CD8-positive, alpha-beta memory T cell (primary cell): ENCODE results near the gene PSTPIP1. TPM values are rescaled to one million over a fixed set of nuclear protein-coding genes. Genes with fewer than 3 reads are reported as not detected.

Experiments used
- CTCF ChIA-PET: fragments of 350-600 bp; sonication (Branson Sonifier 250); formaldehyde crosslinking; loops from one replicate; lab custom pipeline; 2021; ENCODE audit warnings: antibody characterized with exemption; lab: Charles Lee
- POLR2A ChIA-PET: fragments of 350-600 bp; sonication (Branson Sonifier 250); formaldehyde crosslinking; loops from one replicate; lab custom pipeline; 2021; ENCODE audit warnings: antibody characterized with exemption; lab: Charles Lee
- DNase-seq, 5 donors: peaks; one replicate each; pipeline versions ENCODE4 v3.0.0 to v3.0.0-alpha.2; 2020 to 2022; ENCODE audit warnings: mixed read lengths in 1 of 5
- H3K27ac ChIP-seq: one replicate; pipeline ENCODE4 v1.7.0; 2013; ENCODE audit warnings: low read depth, mild to moderate bottlenecking, low read length, moderate library complexity
- H3K27me3 ChIP-seq: 2 replicates; pipeline ENCODE4 v1.7.0; 2013; ENCODE audit warnings: low read length, mild to moderate bottlenecking; ENCODE audit not compliant: insufficient read depth, poor library complexity, severe bottlenecking
- H3K36me3 ChIP-seq: 2 replicates; pipeline ENCODE4 v1.7.0; 2013; ENCODE audit warnings: mild to moderate bottlenecking, low read length, moderate library complexity; ENCODE audit not compliant: insufficient read depth
- H3K4me1 ChIP-seq: 2 replicates; pipeline ENCODE4 v1.7.0; 2013; ENCODE audit warnings: mild to moderate bottlenecking, low read length, moderate library complexity; ENCODE audit not compliant: insufficient read depth
- H3K4me3 ChIP-seq: 2 replicates; pipeline ENCODE4 v1.7.0; 2013; ENCODE audit warnings: mild to moderate bottlenecking, low read length
- H3K9me3 ChIP-seq: 2 replicates; pipeline ENCODE4 v1.7.0; 2013; ENCODE audit warnings: mild to moderate bottlenecking, low read length
- H3K27ac Mint-ChIP-seq, 8 donors: one replicate each; pipeline ENCODE4 v1.8.0; 2020 to 2021; ENCODE audit warnings: mixed read lengths in 8 of 8, mild to moderate bottlenecking in 6 of 8, inconsistent platforms in 3 of 8, moderate library complexity in 3 of 8
- H3K27me3 Mint-ChIP-seq, 2 donors: one replicate each; pipeline ENCODE4 v1.8.0; 2020 to 2021; ENCODE audit warnings: mixed read lengths in 2 of 2, mild to moderate bottlenecking in 1 of 2, moderate library complexity in 1 of 2
- H3K36me3 Mint-ChIP-seq, 3 donors: one replicate each; pipeline ENCODE4 v1.8.0; 2020 to 2021; ENCODE audit warnings: mixed read lengths in 3 of 3, inconsistent platforms in 1 of 3, mild to moderate bottlenecking in 1 of 3
- H3K4me1 Mint-ChIP-seq, 3 donors: one replicate each; pipeline ENCODE4 v1.8.0; 2020 to 2021; ENCODE audit warnings: mixed read lengths in 3 of 3, inconsistent platforms in 1 of 3, mild to moderate bottlenecking in 1 of 3
- H3K4me3 Mint-ChIP-seq, 7 donors: one replicate each; pipeline ENCODE4 v1.8.0; 2020 to 2021; ENCODE audit warnings: mixed read lengths in 7 of 7, mild to moderate bottlenecking in 6 of 7, moderate library complexity in 4 of 7, inconsistent platforms in 2 of 7
- H3K9me3 Mint-ChIP-seq, 5 donors: one replicate each; pipeline ENCODE4 v1.8.0; 2020 to 2022; ENCODE audit warnings: mixed read lengths in 5 of 5, mild to moderate bottlenecking in 3 of 5, moderate library complexity in 2 of 5, inconsistent platforms in 1 of 5
- polyA plus RNA-seq: library from polyadenylated mRNA; unstranded; fragments of 300-500 nt; fragmentation: Illumina TruSeq; gene quantifications from one replicate; pipeline ENCODE4 v1.2.3, GENCODE V29; 2021
- total RNA-seq, 2 experiments: library from RNA; stranded (reverse); gene quantifications; one replicate each; pipeline ENCODE4 v1.2.3, GENCODE V29; 2021

The PSTPIP1 gene
- total and polyA plus RNA-seq, 3 experiments from 2014 or later, result 83.1 to 127 (median 123) TPM

- ChIA-PET POLR2A (no interaction called here), CTCF (interaction anchor here (0.7 to 7.5 kb wide), 30 partner anchors 11 to 573 kb away, joined by 3 to 78 read pairs (median 6); partner anchors contain the start of gene PSTPIP1)
- Mint-ChIP-seq H3K27ac (peak overlapping the region in 3 of 8 donors; percentile 10 to 61 (median 37)), H3K9me3 (no peaks in the 10 kb centered on the region), H3K4me3 (no peak overlapping the region), H3K4me1 (peaks cover 11 to 22% (median 16%) of the 10 kb centered on the region in 3 donors), H3K27me3 (peaks cover 0 to 3% of the 10 kb centered on the region in 2 donors), H3K36me3 (peaks cover 0 to under 1% (median 0%) of the 10 kb centered on the region in 3 donors)
- no peaks in the 10 kb centered on the region for H3K36me3 ChIP-seq
- H3K4me3 ChIP-seq, result no peak overlapping the region
- peak; percentile 40 to 83 (median 58) for DNase-seq
- H3K27ac ChIP-seq, result no peak overlapping the region
- H3K27me3 ChIP-seq, result no peaks in the 10 kb centered on the region
- H3K4me1 ChIP-seq, result peaks cover 4% of the 10 kb centered on the region
- H3K9me3 ChIP-seq, result no peaks in the 10 kb centered on the region
These were observed 21.6 kb upstream of the PSTPIP1 start for GRCh38 chr15:76973362-76973743.

GRCh38 chr15:76973906-76974305 is 21.0 kb upstream of the PSTPIP1 start:
- peak overlapping the region in 4 of 8 donors; percentile 10 to 61 (median 48) for H3K27ac Mint-ChIP-seq
- ChIA-PET CTCF (interaction anchor here (0.7 to 7.5 kb wide), 31 partner anchors 13 to 569 kb away, joined by 3 to 78 read pairs (median 6); partner anchors contain the start of gene PSTPIP1), POLR2A (no interaction called here)
- peaks cover 0 to 2% (median 0%) of the 10 kb centered on the region in 5 donors for H3K9me3 Mint-ChIP-seq
- Histone ChIP-seq H3K36me3 (no peaks in the 10 kb centered on the region), H3K27ac (no peak overlapping the region), H3K9me3 (no peaks in the 10 kb centered on the region), H3K4me3 (no peak overlapping the region), H3K27me3 (no peaks in the 10 kb centered on the region), H3K4me1 (peaks cover 4% of the 10 kb centered on the region)
- peaks cover 0 to 4% (median 0%) of the 10 kb centered on the region in 3 donors for H3K36me3 Mint-ChIP-seq
- no peak for DNase-seq
- peaks cover 11 to 22% (median 16%) of the 10 kb centered on the region in 3 donors for H3K4me1 Mint-ChIP-seq
- H3K27me3 Mint-ChIP-seq, result peaks cover 0 to 3% of the 10 kb centered on the region in 2 donors
- no peak overlapping the region for H3K4me3 Mint-ChIP-seq

GRCh38 chr15:76974456-76975036 is 20.4 kb upstream of the PSTPIP1 start:
- Histone ChIP-seq H3K27ac (no peak overlapping the region), H3K27me3 (no peaks in the 10 kb centered on the region), H3K9me3 (no peaks in the 10 kb centered on the region), H3K4me1 (peaks cover 4% of the 10 kb centered on the region), H3K36me3 (no peaks in the 10 kb centered on the region), H3K4me3 (no peak overlapping the region)
- H3K27me3 Mint-ChIP-seq, result peaks cover 0 to 3% of the 10 kb centered on the region in 2 donors
- H3K4me3 Mint-ChIP-seq, result no peak overlapping the region
- peaks cover 0 to 2% (median 0%) of the 10 kb centered on the region in 5 donors for H3K9me3 Mint-ChIP-seq
- POLR2A ChIA-PET, result interaction anchor here (0.5 kb wide), 1 partner anchor 13 kb away, joined by 3 read pairs; no protein-coding TSS in a partner anchor
- H3K4me1 Mint-ChIP-seq, result peaks cover 11 to 22% (median 16%) of the 10 kb centered on the region in 3 donors
- CTCF ChIA-PET, result interaction anchor here (1.0 to 7.5 kb wide), 17 partner anchors 11 to 568 kb away, joined by 3 to 78 read pairs (median 6); no protein-coding TSS in a partner anchor
- H3K27ac Mint-ChIP-seq, result no peak overlapping the region
- H3K36me3 Mint-ChIP-seq, result peaks cover 0 to 4% (median 0%) of the 10 kb centered on the region in 3 donors
- DNase-seq, result no peak

- Mint-ChIP-seq H3K9me3 (peaks cover 0 to 2% (median 0%) of the 10 kb centered on the region in 5 donors), H3K27ac (no peak overlapping the region), H3K4me3 (no peak overlapping the region), H3K36me3 (peaks cover 0 to 4% (median 0%) of the 10 kb centered on the region in 3 donors), H3K27me3 (peaks cover 0 to 3% of the 10 kb centered on the region in 2 donors), H3K4me1 (peaks cover 11 to 22% (median 16%) of the 10 kb centered on the region in 3 donors)
- DNase-seq, result no peak
- Histone ChIP-seq H3K27ac (no peak overlapping the region), H3K9me3 (no peaks in the 10 kb centered on the region), H3K27me3 (no peaks in the 10 kb centered on the region), H3K4me3 (no peak overlapping the region), H3K36me3 (no peaks in the 10 kb centered on the region), H3K4me1 (peaks cover 4% of the 10 kb centered on the region)
- ChIA-PET CTCF (interaction anchor here (0.9 to 7.5 kb wide), 6 partner anchors 19 to 143 kb away, joined by 3 to 78 read pairs (median 3); partner anchors contain the start of gene PSTPIP1), POLR2A (no interaction called here)
These were observed 18.8 kb upstream of the PSTPIP1 start for GRCh38 chr15:76976141-76976540.

GRCh38 chr15:76976572-76977270 is 18.2 kb upstream of the PSTPIP1 start:
- peaks cover 11 to 22% (median 16%) of the 10 kb centered on the region in 3 donors for H3K4me1 Mint-ChIP-seq
- H3K27ac Mint-ChIP-seq, result peak overlapping the region in 1 of 8 donors; percentile 26
- peaks cover 0 to 3% of the 10 kb centered on the region in 2 donors for H3K27me3 Mint-ChIP-seq
- Histone ChIP-seq H3K27me3 (no peaks in the 10 kb centered on the region), H3K36me3 (no peaks in the 10 kb centered on the region), H3K4me1 (peaks cover 4% of the 10 kb centered on the region), H3K27ac (no peak overlapping the region), H3K4me3 (no peak overlapping the region), H3K9me3 (no peaks in the 10 kb centered on the region)
- ChIA-PET CTCF (interaction anchor here (0.7 to 7.5 kb wide), 6 partner anchors 18 to 520 kb away, joined by 3 to 78 read pairs (median 3); partner anchors contain the start of gene PSTPIP1), POLR2A (no interaction called here)
- peaks cover 0 to 2% (median 0%) of the 10 kb centered on the region in 5 donors for H3K9me3 Mint-ChIP-seq
- H3K4me3 Mint-ChIP-seq, result no peak overlapping the region
- peaks cover 0 to 4% (median 0%) of the 10 kb centered on the region in 3 donors for H3K36me3 Mint-ChIP-seq
- no peak for DNase-seq

GRCh38 chr15:76978522-76979330 is 16.2 kb upstream of the PSTPIP1 start:
- no peak for DNase-seq
- Mint-ChIP-seq H3K4me3 (no peak overlapping the region), H3K27ac (peak overlapping the region in 1 of 8 donors; percentile 52), H3K9me3 (peaks cover 0 to 2% (median 0%) of the 10 kb centered on the region in 5 donors), H3K27me3 (peaks cover 0 to 5% of the 10 kb centered on the region in 2 donors), H3K4me1 (peaks cover 6 to 23% (median 12%) of the 10 kb centered on the region in 3 donors), H3K36me3 (peaks cover 0 to 4% (median 0%) of the 10 kb centered on the region in 3 donors)
- no peak overlapping the region for H3K4me3 ChIP-seq
- no peaks in the 10 kb centered on the region for H3K36me3 ChIP-seq
- POLR2A ChIA-PET, result interaction anchor here (0.7 kb wide), 1 partner anchor 463 kb away, joined by 4 read pairs; no protein-coding TSS in a partner anchor
- H3K27ac ChIP-seq, result no peak overlapping the region
- CTCF ChIA-PET, result interaction anchor here (0.8 to 1.7 kb wide), 7 partner anchors 18 to 53 kb away, joined by 3 to 6 read pairs (median 3); no protein-coding TSS in a partner anchor
- no peaks in the 10 kb centered on the region for H3K27me3 ChIP-seq
- H3K4me1 ChIP-seq, result no peaks in the 10 kb centered on the region
- H3K9me3 ChIP-seq, result no peaks in the 10 kb centered on the region

GRCh38 chr15:76979331-76979925 is 15.5 kb upstream of the PSTPIP1 start:
- Mint-ChIP-seq H3K27me3 (peaks cover 0 to 5% of the 10 kb centered on the region in 2 donors), H3K9me3 (peaks cover 0 to 2% (median 0%) of the 10 kb centered on the region in 5 donors), H3K4me3 (no peak overlapping the region), H3K27ac (no peak overlapping the region), H3K4me1 (peaks cover 5 to 19% (median 12%) of the 10 kb centered on the region in 3 donors), H3K36me3 (peaks cover 0 to 4% (median 0%) of the 10 kb centered on the region in 3 donors)
- H3K9me3 ChIP-seq, result no peaks in the 10 kb centered on the region
- CTCF ChIA-PET, result interaction anchor here (0.7 to 1.6 kb wide), 6 partner anchors 17 to 44 kb away, joined by 3 to 4 read pairs (median 3); no protein-coding TSS in a partner anchor
- H3K4me3 ChIP-seq, result no peak overlapping the region
- H3K4me1 ChIP-seq, result no peaks in the 10 kb centered on the region
- no peak overlapping the region for H3K27ac ChIP-seq
- POLR2A ChIA-PET, result interaction anchor here (0.7 kb wide), 1 partner anchor 462 kb away, joined by 4 read pairs; no protein-coding TSS in a partner anchor
- no peaks in the 10 kb centered on the region for H3K36me3 ChIP-seq
- H3K27me3 ChIP-seq, result no peaks in the 10 kb centered on the region
- no peak for DNase-seq
